ENCODE data around the gene CLCN5.

The CLCN5 gene

GRCh38 chrX:50072110-50072509, 149.7 kb downstream of the CLCN5 start:
- H3K4me3 ChIP-seq (ENCODE audit: low read depth, low read length) = no peak overlapping the region
- no peak for TF ChIP-seq CTCF (IDR thresholded peaks at IDR 0.05; ENCODE audit: borderline replicate concordance, insufficient read depth, low read depth, low read length)

- H3K4me3 ChIP-seq (ENCODE audit: low read depth, low read length) = no peak overlapping the region
- TF ChIP-seq CTCF (IDR thresholded peaks at IDR 0.05; ENCODE audit: borderline replicate concordance, insufficient read depth, low read depth, low read length) = no peak
Observed at GRCh38 chrX:50073601-50074000, 151.2 kb downstream of the CLCN5 start.

GRCh38 chrX:50075630-50076339, 153.4 kb downstream of the CLCN5 start:
- no peak for TF ChIP-seq CTCF (IDR thresholded peaks at IDR 0.05; ENCODE audit: borderline replicate concordance, insufficient read depth, low read depth, low read length)
- no peak overlapping the region for H3K4me3 ChIP-seq (ENCODE audit: low read depth, low read length)

GRCh38 chrX:50081282-50081889, 159.0 kb downstream of the CLCN5 start:
- H3K4me3 ChIP-seq (ENCODE audit: low read depth, low read length) = no peak overlapping the region
- TF ChIP-seq CTCF (IDR thresholded peaks at IDR 0.05; ENCODE audit: borderline replicate concordance, insufficient read depth, low read depth, low read length) = peak; percentile 17; the same call in 1 of the 2 replicates

GRCh38 chrX:50082741-50083140, 160.3 kb downstream of the CLCN5 start:
- H3K4me3 ChIP-seq (ENCODE audit: low read depth, low read length) = no peak overlapping the region
- TF ChIP-seq CTCF (IDR thresholded peaks at IDR 0.05; ENCODE audit: borderline replicate concordance, insufficient read depth, low read depth, low read length) = no peak

- TF ChIP-seq CTCF (IDR thresholded peaks at IDR 0.05; ENCODE audit: borderline replicate concordance, insufficient read depth, low read depth, low read length) = no peak
- H3K4me3 ChIP-seq (ENCODE audit: low read depth, low read length) = no peak overlapping the region
Observed at GRCh38 chrX:50088645-50089044, 166.2 kb downstream of the CLCN5 start.

GRCh38 chrX:50093625-50094024, 171.2 kb downstream of the CLCN5 start:
- no peak overlapping the region for H3K4me3 ChIP-seq (ENCODE audit: low read depth, low read length)
- no peak for TF ChIP-seq CTCF (IDR thresholded peaks at IDR 0.05; ENCODE audit: borderline replicate concordance, insufficient read depth, low read depth, low read length)

Data from GM12875 (cell line).